Fibroblast of pulmonary artery (primary cell): ENCODE measurements around the gene RNF135.
"Not testable (repeated sequence)": the region's sequence is repeated elsewhere in the genome, so short reads cannot be mapped to it uniquely, and the experiment has no call there.

Source experiments
- DNase-seq: peaks from one replicate; pipeline ENCODE4 v3.0.0-alpha.2; 2010; ENCODE audit warnings: low read depth
- H3K4me3 ChIP-seq: replicated peaks from 2 replicates; pipeline ENCODE4 v1.5.1; 2011; ENCODE audit warnings: low read depth, mild to moderate bottlenecking, control low read depth, low read length, moderate library complexity
- TF ChIP-seq, protein P1 (sequence below): IDR thresholded peaks from 2 replicates; pipeline ENCODE4 v1.5.1; 2011; ENCODE audit warnings: mild to moderate bottlenecking, control low read depth, low read length, inconsistent platforms; ENCODE audit errors: missing control alignments

Gene RNF135

DNA sequence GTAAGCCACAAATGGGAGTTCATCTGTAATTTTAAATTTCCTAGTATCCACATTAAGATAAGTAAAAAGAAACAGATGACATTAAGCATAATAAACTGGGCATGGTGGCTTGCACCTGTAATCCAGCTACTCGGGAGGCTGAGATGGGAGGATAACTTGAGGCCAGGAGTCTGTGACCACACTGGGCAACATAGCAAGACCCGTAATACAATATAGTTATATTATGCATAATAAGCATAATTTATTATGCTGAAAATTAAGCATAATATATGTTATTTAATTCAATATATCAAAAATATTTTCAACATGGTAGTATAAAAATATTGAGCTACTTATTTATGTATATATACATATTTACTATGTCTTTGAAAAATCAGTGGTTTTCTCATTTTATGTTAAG is 48.2 kb downstream of the RNF135 start:
- DNase-seq: no peak
- no peak overlapping the region for H3K4me3 ChIP-seq
- TF ChIP-seq, protein P1, sequence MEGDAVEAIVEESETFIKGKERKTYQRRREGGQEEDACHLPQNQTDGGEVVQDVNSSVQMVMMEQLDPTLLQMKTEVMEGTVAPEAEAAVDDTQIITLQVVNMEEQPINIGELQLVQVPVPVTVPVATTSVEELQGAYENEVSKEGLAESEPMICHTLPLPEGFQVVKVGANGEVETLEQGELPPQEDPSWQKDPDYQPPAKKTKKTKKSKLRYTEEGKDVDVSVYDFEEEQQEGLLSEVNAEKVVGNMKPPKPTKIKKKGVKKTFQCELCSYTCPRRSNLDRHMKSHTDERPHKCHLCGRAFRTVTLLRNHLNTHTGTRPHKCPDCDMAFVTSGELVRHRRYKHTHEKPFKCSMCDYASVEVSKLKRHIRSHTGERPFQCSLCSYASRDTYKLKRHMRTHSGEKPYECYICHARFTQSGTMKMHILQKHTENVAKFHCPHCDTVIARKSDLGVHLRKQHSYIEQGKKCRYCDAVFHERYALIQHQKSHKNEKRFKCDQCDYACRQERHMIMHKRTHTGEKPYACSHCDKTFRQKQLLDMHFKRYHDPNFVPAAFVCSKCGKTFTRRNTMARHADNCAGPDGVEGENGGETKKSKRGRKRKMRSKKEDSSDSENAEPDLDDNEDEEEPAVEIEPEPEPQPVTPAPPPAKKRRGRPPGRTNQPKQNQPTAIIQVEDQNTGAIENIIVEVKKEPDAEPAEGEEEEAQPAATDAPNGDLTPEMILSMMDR: no peak

DNA sequence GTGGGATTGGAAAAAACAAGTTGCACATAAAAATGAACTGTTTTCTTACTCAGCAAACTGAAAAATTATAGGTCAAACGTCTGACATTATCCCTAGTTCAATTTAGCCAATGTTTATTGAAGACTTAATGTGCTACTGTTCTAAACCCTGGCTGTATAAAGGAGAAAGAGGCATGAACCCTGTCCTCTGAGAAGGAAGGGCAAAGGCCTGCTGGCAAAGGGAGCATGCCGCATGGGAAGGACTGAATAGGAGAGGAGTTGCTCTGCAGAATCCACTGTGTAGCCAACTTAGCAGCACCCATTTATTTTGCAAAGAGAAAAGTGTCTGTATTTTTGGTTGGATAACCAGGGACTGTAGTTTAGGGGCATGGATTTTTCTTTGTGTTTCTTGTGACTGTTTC is 52.3 kb downstream of the RNF135 start:
- not testable (repeated sequence) for DNase-seq, H3K4me3 ChIP-seq

DNA sequence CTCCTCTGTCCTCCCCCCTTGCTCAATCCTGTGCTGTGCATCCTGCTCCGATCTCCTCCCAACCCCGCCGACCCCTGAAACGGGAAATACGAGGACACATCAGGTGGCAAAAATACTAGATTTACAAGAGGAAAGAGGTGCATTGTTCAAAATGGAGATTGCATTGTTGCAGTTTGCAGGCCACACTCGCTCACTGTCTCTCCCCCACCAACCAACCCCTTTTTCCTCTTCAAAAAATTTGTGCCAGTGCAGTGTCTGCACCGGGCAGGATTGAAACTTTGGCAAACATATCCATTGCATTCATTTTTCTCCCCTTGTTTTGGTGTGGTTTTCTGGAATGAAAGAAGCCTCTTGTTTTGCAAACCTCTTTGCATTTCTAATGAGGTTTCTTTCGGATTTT is 61.0 kb downstream of the RNF135 start:
- DNase-seq: no peak
- H3K4me3 ChIP-seq: no peak overlapping the region
- TF ChIP-seq, protein P1: no peak

DNA sequence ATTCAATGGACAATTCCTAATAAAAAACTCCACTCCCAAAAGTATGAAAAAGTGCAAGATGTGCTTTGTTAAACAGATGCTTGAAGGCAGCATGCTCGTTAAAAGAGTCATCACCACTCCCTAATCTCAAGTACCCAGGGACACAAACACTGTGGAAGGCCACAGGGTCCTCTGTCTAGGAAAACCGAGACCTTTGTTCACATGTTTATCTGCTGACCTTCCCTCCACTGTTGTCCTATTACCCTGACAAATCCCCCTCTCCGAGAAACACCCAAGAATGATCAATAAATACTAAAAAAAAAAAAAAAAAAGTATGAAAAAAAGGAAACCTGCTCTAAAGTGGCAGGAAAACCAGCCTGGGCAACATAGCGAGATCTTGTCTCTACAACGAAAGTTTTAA is 64.8 kb downstream of the RNF135 start:
- not testable (repeated sequence) for H3K4me3 ChIP-seq, DNase-seq

DNA sequence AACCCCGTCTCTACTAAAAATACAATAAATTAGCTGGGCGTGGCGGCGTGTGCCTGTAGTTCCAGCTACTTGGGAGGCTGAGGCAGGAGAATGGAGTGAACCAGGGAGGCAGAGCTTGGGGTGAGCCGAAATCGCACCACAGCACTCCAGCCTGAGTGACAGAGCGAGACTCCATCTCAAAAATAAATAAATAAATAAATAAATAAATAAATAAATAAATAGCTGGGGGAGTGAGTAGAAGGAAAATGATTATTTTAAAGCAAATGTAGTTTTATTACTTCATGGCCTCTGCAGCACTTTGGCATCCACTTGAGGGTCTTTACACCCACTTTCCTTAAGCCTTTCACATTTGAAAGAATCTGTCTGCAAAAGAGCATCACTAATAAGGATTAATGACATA is 70.0 kb downstream of the RNF135 start:
- H3K4me3 ChIP-seq, DNase-seq: not testable (repeated sequence)

DNA sequence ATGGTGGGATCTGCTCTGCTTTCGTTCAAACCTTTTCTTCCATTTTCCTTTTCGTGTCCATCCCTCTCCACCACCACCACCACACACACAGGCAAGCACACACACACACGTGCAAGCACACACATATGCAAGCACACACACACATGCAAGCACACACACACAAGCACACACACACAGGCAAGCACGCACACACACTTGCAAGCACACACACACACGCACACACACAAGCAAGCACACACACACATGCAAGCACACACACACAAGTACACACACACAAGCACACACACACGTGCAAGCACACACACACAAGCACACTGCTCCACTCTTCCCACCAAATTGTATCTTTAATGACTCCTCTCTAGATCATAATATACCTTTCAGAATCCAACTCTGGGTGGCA is 71.5 kb downstream of the RNF135 start:
- H3K4me3 ChIP-seq, DNase-seq: not testable (repeated sequence)

DNA sequence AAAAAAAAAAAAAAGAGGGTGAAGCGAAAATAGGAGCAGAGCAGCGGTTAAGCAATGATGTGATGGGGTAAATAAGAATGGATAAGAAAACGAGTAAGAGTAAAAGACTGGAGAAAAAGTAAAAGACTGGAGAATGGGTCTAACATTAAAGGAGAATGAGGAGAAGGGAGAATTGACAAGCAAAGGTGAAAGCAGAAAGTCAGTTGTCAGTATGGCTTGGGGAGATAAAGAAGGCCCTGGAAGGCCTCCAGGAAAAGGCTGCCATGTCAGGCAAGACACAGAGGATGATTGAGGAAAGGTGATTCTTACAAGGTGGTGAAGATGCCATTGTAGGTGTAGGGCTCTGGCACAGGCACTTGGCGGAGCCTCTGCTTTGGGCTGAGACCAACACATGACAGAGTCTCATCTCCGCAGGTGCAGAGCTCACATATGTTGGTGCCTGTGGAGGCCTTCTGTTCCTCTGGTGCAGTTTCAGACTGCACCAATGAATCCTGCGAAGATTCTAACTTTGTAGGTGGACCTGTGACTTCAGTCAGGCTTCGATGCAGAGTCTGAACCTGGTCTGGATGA is 76.1 kb downstream of the RNF135 start:
- not testable (repeated sequence) for H3K4me3 ChIP-seq, DNase-seq

DNA sequence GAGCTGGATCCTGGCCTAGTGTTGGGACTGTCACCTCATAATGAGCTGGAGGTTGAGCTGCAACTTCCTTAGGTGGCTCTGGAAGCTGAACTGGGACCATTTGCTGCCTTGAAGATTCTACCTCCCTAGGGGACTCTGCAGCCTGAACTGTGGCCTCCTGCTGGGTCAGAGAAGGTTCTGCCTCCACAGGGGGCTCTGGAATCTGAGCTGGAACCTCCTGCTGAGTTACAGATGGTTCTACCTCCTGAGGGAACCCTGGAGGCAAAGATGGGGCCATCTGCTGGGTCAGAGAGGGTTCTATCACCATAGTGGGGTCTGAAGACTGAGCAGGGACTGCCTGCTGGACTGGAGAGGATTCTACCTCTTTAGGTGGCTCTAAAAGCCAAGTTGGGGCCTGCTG is 77.3 kb downstream of the RNF135 start:
- DNase-seq: no peak
- no peak overlapping the region for H3K4me3 ChIP-seq
- TF ChIP-seq, protein P1: no peak

DNA sequence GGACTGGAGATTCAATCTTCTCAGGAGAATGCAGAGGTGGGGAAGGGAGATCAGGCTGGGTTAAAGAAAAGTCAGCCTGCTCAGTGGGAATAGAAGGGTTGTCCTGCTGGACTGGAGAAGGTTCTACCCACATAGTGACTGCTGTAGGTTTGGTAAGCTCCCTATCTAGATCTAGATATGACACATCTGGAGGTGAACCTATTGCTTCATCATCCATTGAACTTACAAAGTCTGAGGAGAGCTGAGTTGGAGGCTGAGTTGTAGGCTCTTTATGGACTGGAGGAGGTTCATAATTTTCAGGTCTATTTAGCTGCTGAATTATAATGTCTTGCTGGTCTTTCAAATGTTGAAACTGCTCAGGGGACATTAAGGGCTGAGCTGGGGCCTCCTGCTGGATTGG is 77.9 kb downstream of the RNF135 start:
- TF ChIP-seq, protein P1: no peak
- peak; percentile 22 for DNase-seq

More for the DNA sequence above, 77.9 kb downstream of the RNF135 start:
- no peak overlapping the region for H3K4me3 ChIP-seq
